Mesangial cell (primary cell): ENCODE data around the gene SYT4. TPM values are rescaled to one million over a fixed set of nuclear protein-coding genes. Genes with fewer than 3 reads are reported as not detected.

Experiments
- total RNA-seq: library from RNA; depleted of rRNA; stranded (reverse); fragments of >200 nt; gene quantifications from 2 replicates; pipeline ENCODE4 v1.2.3, GENCODE V29; 2015

SYT4 gene, protein sequence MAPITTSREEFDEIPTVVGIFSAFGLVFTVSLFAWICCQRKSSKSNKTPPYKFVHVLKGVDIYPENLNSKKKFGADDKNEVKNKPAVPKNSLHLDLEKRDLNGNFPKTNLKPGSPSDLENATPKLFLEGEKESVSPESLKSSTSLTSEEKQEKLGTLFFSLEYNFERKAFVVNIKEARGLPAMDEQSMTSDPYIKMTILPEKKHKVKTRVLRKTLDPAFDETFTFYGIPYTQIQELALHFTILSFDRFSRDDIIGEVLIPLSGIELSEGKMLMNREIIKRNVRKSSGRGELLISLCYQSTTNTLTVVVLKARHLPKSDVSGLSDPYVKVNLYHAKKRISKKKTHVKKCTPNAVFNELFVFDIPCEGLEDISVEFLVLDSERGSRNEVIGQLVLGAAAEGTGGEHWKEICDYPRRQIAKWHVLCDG
- not detected in 2 replicates for total RNA-seq

GRCh38 chr18:43277164-43277600 lies at the start of gene SYT4:
TSS of gene SYT4 (minus strand) at chr18:43277490. CDS start at chr18:43277281, 209 bp downstream.

Other genes starting within 250 kb of the SYT4 start
- gene RIT2, start 161.8 kb downstream of the SYT4 start, total RNA-seq: not detected in 2 replicates